Left ventricle myocardium superior (tissue), 1 donor: Measurements from ENCODE around the gene STK32A. TPM values are rescaled to one million over a fixed set of nuclear protein-coding genes. Genes with fewer than 3 reads are reported as not detected.

Source experiments
- ATAC-seq: fragments of 200-7000 bp; cut with Tn5 transposase; one replicate; pipeline ENCODE4 v1.9.1; 2020; ENCODE audit warnings: mild to moderate bottlenecking, moderate library complexity
- DNase-seq: peaks from one replicate; pipeline ENCODE4 v3.0.0-alpha.2; 2020
- intact Hi-C: fragments of 100-400 bp; cut with micrococcal nuclease; formaldehyde crosslinking; loops from one replicate; pipeline ENCODE4 v1.11.0; 2022
- total RNA-seq: library from RNA; stranded (reverse); fragmentation: NEBNext Ultra II Directional; extraction: Animal tissue kit (Norgen Biotek cat#: 25700); gene quantifications from one replicate; pipeline ENCODE4 v1.2.1, GENCODE V29; 2021
- donor health status: DM: no; HTN: yes; CAD: no; lungs with severe emphysema.

The STK32A gene
- total RNA-seq, 1 donor from 2014 or later, result 0.50 TPM

DNA sequence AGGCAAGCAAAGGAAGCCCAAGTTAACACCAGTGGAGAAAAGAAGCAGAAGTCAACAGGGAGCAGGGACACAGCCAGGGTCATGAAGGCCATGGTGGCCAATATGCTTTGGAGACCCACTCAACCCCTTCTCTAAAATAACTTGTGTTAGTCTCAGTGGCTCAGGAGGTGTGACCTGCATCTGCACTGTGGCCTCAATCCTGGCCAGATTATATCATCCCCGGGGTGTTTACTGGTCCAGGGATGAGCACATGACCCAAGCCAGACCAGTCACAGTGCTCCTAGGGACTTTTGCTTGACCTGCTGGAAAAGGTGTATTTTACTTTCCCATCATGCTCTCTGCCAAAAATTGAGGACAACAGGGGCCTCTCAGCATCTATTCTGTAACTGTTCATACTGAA is 169.9 kb downstream of the STK32A start:
- intact Hi-C loops, result no loop called here
- DNase-seq (no peak), ATAC-seq (no peak)

DNA sequence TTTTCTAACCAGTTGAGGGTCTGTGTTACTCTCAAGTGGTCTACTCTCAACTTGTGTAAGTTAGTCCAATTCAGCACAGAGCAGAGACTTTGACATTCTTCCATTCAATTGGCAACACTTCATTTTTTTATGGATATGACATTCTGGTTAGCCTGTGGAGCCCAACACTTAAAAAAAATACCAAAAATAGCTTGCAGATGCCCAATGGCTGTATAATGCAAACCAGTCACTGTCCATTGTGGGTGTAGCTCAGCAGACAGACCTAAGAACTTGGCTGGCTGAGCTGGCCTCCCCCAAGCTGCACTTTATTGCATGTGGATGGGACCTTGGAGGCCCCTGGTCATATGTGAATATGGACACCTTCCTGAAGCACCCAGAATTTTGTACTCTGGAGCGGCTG is 171.8 kb downstream of the STK32A start:
- ATAC-seq, result no peak
- intact Hi-C loops, result no loop called here
- no peak for DNase-seq

DNA sequence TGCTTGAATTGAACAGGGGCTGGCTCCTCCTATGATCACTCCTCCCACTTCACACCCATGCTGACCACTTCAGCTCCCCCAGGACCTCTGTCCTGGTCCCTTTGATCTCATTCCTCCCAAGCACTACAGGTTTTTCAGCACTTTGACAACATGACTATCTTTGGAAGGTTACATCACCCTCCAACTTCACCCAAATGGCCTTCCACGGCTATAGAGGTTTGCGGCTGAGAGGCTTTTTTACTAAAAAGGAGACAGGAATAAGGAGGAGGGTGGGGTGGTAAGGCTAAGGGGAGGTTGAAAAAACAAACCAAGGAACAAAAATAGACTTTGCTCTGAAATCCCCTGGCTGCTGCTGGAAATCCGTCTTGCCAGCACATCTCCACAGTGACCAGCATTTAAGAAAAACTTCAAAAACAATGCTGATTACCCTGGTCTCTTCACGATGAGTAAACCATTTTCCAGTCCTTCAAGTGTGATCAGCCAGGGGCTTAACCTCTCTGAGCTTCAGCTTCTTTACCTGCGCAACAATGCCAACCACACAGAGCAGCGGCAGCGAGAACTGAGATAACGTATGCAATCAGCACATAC is 172.4 kb downstream of the STK32A start:
- intact Hi-C loops, result no loop called here
- no peak for DNase-seq
- ATAC-seq, result no peak

GRCh38 chr5:147408980-147409379 is 174.2 kb downstream of the STK32A start:
- no peak for ATAC-seq
- DNase-seq, result no peak
- intact Hi-C loops, result no loop called here

DNA sequence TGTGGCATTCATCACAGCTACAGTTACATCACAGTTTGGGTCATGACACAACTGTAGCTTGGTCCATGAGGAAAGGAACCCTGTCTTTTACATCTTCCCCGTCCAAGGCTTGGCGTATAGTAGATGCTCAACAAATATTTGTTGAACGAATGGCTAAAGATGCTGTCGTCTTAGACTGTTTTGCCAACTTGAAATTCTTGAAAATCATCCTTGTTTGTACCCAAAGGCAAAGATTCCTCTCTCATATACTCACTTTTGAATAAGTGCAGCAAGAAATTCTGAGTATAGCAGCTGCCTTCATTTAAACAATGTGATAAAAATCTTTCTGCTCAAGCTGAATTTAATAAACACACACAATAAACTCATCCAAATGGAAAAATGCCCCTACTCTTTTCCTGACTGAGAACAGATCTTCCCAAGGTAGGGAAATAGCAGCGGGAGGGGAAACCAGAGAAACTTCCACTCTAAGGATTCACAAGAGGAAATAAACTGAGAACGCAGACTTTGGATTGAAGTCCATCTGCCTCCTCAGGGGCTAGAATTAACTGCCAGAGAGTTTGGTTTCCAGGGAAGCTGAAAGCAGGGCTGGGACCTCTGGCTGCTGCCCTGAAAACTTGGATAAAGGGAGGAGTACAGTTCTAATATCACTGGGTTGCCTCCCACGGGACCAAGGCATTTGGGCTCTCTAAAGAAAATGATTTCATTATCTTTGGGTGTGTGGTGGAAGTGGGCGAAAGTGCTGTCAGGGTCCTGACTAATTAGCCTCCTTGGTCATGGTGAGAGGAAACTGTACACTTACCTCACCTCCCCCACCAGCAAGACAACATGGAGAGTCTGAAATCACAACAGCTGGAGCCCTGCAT is 175.9 kb downstream of the STK32A start:
- ATAC-seq (peak; percentile 83), DNase-seq (peak; percentile 54)
- intact Hi-C loops, result no loop called here

DNA sequence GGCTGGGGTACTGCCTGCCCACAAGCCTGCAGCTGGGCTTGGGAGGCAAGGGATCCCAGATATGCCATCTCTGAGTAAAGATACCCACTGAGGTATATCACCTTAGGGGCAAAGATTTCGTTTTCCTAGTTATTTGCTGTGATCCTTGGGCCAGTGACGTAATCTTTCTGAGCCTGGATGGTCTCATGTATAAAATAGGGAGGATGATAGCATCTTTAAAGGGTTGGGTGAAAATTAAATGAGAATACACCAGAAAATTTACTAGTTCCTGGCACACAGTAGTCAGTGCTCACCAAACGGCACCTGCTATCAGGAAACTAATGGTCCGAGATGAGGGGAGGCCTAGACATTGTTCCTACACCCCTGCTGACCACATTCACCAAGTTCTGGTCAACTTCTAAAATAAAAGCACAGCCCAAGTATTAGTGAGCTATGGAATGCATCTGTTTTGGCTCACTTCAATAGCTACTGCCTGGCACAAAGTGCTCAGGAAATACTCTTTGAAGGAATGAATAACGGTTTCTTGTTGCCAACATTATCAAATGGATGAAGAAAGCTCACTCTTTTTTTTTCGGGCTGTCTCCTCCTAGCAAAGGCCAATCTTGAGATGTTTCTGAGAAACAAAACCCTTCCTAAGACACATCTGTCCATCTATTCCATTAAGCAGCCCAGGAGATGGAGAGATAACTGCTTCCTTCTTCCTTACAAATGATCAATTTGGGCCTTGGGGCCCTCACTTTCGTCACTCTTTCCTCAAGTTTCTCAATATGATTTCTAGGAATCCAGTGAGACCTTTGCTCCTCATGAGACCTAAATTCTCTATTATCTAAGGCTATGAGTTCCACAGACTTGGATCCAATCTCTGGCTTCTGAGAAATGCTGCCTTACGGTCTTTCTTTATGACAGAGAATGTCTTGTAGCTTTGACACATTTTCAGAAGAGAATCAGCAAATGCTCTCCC is 176.8 kb downstream of the STK32A start:
- ATAC-seq (peak; percentile 30), DNase-seq (no peak)
- intact Hi-C loops, result no loop called here

GRCh38 chr5:147412561-147412960 is 177.7 kb downstream of the STK32A start:
- DNase-seq (no peak), ATAC-seq (no peak)
- intact Hi-C loops, result no loop called here

GRCh38 chr5:147413266-147413665 is 178.4 kb downstream of the STK32A start:
- ATAC-seq, result no peak

GRCh38 chr5:147415651-147416050 is 180.8 kb downstream of the STK32A start:
- intact Hi-C loops, result no loop called here
- DNase-seq (no peak), ATAC-seq (no peak)

More at GRCh38 chr5:147413266-147413665, 178.4 kb downstream of the STK32A start:
- no peak for DNase-seq
- intact Hi-C loops, result no loop called here

DNA sequence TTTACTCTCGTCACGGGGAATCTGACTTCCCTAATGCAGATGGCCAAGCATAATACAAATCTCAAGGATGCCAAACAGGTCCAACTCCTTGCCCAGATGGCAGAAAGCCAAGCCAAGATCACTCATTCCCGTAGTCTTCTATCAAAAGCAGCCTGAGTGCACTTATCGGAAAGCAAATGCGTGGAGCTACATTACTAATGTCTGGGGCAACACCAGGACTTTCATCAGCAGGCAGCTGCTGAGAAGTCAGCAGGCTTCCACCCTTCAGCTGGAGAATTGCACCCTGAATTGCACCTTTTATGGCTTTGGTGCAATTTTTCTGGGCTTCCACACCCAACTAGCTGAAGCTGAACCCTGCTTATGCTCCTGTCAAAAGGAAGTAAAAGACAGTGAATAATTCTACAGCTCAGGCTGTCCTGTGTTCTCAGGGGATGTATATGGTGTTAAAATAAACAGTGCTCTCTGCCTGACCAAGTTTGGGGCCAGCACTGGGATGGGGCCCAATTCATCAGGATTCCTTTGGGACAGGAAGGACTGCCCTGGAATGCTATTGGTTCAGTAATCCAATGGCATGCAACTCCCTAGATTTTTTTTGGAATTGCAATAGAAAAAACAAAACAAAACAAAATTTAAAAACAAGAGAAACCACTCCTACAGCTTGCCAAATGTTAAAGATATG is 182.4 kb downstream of the STK32A start:
- ATAC-seq (peak; percentile 88), DNase-seq (peak; percentile 49)
- intact Hi-C loops, result no loop called here

- intact Hi-C loops, result no loop called here
- ATAC-seq, result no peak
- DNase-seq, result no peak
These were observed 183.8 kb downstream of the STK32A start for GRCh38 chr5:147418613-147419012.

GRCh38 chr5:147426640-147427327 is 192.0 kb downstream of the STK32A start:
- intact Hi-C loops, result no loop called here
- ATAC-seq, result no peak
- DNase-seq, result no peak

DNA sequence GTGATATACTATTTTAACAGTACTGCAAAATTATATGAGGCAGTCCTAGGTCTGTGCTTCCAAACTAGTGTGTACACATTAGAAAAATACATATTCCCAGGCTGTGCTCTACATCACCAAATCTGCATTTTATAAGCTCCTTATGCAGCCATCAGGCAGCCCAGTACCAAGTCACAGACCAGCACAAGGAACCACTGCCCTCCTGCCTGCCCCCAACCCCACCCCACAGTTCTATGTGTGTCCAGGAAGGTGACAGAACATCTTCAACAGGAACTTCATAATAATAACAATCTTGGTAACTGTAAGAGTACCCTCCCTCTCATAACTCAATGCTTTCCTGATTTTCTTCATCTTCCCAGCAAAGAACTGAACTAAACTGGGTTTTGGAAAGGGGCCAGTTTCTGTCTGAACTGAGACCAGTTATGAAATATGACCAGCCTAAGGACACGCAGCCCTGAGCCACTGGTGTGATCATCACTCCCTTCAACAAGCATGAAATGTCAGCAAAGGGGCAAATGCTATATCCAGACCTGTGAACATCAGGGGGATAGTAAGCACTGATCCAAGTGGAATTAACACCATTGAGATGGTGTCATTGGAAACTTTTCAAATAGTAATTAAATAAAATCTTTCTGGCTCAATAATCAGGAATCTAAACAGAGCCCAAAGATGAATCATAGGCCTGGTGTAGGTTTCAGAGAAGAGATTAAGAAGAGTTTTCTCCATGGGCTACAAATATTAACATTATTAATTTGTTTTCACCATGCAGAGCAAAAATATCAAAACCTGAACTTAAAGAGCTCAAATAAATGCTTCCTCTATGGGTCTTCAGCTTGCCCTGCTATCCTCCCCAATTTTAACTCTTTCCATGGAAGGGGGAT is 192.9 kb downstream of the STK32A start:
- DNase-seq, result no peak

GRCh38 chr5:147430628-147431027 is 195.8 kb downstream of the STK32A start:
- DNase-seq, result no peak
- ATAC-seq, result no peak
- intact Hi-C loops, result no loop called here

More for the DNA sequence above, 192.9 kb downstream of the STK32A start:
- intact Hi-C loops, result no loop called here
- ATAC-seq, result peak; percentile 73

- DNase-seq (no peak), ATAC-seq (no peak)
- intact Hi-C loops, result no loop called here
These were observed 196.8 kb downstream of the STK32A start for GRCh38 chr5:147431586-147431985.

GRCh38 chr5:147432323-147432722 is 197.5 kb downstream of the STK32A start:
- intact Hi-C loops, result no loop called here
- DNase-seq (no peak), ATAC-seq (no peak)

DNA sequence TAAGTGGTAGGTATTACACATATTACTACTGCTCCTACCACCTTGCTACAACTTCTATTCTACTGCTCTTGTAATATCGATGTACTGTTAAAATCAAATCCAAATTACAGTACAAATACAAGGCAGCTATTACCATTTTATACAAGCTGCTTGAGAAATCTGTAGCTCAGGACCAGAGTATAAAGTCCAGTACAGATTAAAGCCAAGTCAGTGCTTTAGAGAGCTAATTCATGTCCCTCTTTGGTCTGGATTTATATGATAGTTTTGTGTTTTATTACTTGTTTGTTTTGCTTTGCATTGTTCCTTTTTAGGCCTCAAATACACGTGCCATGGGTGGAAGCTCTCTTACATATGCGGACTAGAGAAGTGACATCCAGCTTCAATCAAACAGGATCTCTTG is 199.2 kb downstream of the STK32A start:
- intact Hi-C loops, result no loop called here

GRCh38 chr5:147436596-147436995 is 201.8 kb downstream of the STK32A start:
- ATAC-seq, result no peak
- DNase-seq, result no peak
- intact Hi-C loops, result no loop called here

More for the DNA sequence above, 199.2 kb downstream of the STK32A start:
- ATAC-seq, result no peak
- no peak for DNase-seq
